KMS-11 (cell line): Measurements from ENCODE around the gene CORO2B.

Experiments
- H2AFZ ChIP-seq: fragments of 200-600 bp; sonication (generic); 2 replicates; pipeline ENCODE4 v1.6.1; 2016; ENCODE audit warnings: antibody characterized with exemption, mixed run types, low read depth
- H3K27ac ChIP-seq: fragments of 200-600 bp; sonication (generic); 2 replicates; pipeline ENCODE4 v1.6.1; 2016; ENCODE audit warnings: mild to moderate bottlenecking, mixed run types
- H3K27me3 ChIP-seq: fragments of 200-600 bp; sonication (generic); 2 replicates; pipeline ENCODE4 v1.6.1; 2017; ENCODE audit warnings: mild to moderate bottlenecking, low read depth, mixed run types, moderate library complexity; ENCODE audit not compliant: insufficient read depth
- H3K36me3 ChIP-seq: fragments of 200-600 bp; sonication (generic); 2 replicates; pipeline ENCODE4 v1.6.1; 2017; ENCODE audit warnings: mild to moderate bottlenecking, mixed run types; ENCODE audit not compliant: insufficient read depth
- H3K4me1 ChIP-seq: fragments of 200-600 bp; sonication (generic); 2 replicates; pipeline ENCODE4 v1.6.1; 2016; ENCODE audit warnings: mild to moderate bottlenecking, low read depth, mixed run types; ENCODE audit not compliant: poor library complexity, severe bottlenecking
- H3K4me2 ChIP-seq: fragments of 200-600 bp; sonication (generic); 2 replicates; pipeline ENCODE4 v1.7.0; 2016; ENCODE audit warnings: mild to moderate bottlenecking, mixed run types
- H3K4me3 ChIP-seq: fragments of 200-600 bp; sonication (generic); IDR thresholded peaks from 2 replicates; pipeline ENCODE4 v1.6.1; 2017; ENCODE audit warnings: low read depth, low read length, mixed read lengths; ENCODE audit not compliant: insufficient read depth
- H3K79me2 ChIP-seq: fragments of 200-600 bp; sonication (generic); 2 replicates; pipeline ENCODE4 v1.6.1; 2016; ENCODE audit warnings: low read depth, mixed run types; ENCODE audit not compliant: insufficient read depth
- H3K9ac ChIP-seq: fragments of 200-600 bp; sonication (generic); 2 replicates; pipeline ENCODE4 v1.6.1; 2016; ENCODE audit warnings: mild to moderate bottlenecking, mixed run types
- H4K20me1 ChIP-seq: fragments of 200-600 bp; sonication (generic); 2 replicates; pipeline ENCODE4 v1.6.1; 2016; ENCODE audit warnings: mild to moderate bottlenecking, mixed run types; ENCODE audit not compliant: insufficient read depth
- TF ChIP-seq, protein P1 (sequence below): fragments of 200-600 bp; sonication (generic); conservative IDR thresholded peaks from 2 replicates; pipeline ENCODE4 v1.6.1; 2017; ENCODE audit warnings: low read depth, mild to moderate bottlenecking, antibody characterized with exemption, low read length, moderate library complexity, mixed read lengths

Gene CORO2B

GRCh38 chr15:68583936-68584755 is 5.4 kb downstream of the CORO2B start:
- no peaks in the 10 kb centered on the region for H3K79me2 ChIP-seq
- no peak overlapping the region for H2AFZ ChIP-seq
- H3K4me3 ChIP-seq = no peak overlapping the region
- H3K27me3 ChIP-seq = no peaks in the 10 kb centered on the region
- no peak overlapping the region for H3K27ac ChIP-seq
- no peaks in the 10 kb centered on the region for H4K20me1 ChIP-seq
- H3K4me1 ChIP-seq = no peaks in the 10 kb centered on the region
- TF ChIP-seq, protein P1, sequence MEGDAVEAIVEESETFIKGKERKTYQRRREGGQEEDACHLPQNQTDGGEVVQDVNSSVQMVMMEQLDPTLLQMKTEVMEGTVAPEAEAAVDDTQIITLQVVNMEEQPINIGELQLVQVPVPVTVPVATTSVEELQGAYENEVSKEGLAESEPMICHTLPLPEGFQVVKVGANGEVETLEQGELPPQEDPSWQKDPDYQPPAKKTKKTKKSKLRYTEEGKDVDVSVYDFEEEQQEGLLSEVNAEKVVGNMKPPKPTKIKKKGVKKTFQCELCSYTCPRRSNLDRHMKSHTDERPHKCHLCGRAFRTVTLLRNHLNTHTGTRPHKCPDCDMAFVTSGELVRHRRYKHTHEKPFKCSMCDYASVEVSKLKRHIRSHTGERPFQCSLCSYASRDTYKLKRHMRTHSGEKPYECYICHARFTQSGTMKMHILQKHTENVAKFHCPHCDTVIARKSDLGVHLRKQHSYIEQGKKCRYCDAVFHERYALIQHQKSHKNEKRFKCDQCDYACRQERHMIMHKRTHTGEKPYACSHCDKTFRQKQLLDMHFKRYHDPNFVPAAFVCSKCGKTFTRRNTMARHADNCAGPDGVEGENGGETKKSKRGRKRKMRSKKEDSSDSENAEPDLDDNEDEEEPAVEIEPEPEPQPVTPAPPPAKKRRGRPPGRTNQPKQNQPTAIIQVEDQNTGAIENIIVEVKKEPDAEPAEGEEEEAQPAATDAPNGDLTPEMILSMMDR = no peak
- no peak overlapping the region for H3K4me2 ChIP-seq
- H3K9ac ChIP-seq = no peak overlapping the region
- no peaks in the 10 kb centered on the region for H3K36me3 ChIP-seq

- no peaks in the 10 kb centered on the region for H3K79me2 ChIP-seq
- H3K36me3 ChIP-seq = no peaks in the 10 kb centered on the region
- no peaks in the 10 kb centered on the region for H4K20me1 ChIP-seq
- no peaks in the 10 kb centered on the region for H3K4me1 ChIP-seq
- no peak overlapping the region for H3K27ac ChIP-seq
- H3K4me2 ChIP-seq = no peak overlapping the region
- H2AFZ ChIP-seq = no peak overlapping the region
- no peaks in the 10 kb centered on the region for H3K27me3 ChIP-seq
- H3K9ac ChIP-seq = no peak overlapping the region
- TF ChIP-seq, protein P1 = no peak
- H3K4me3 ChIP-seq = no peak overlapping the region
These were observed 6.2 kb downstream of the CORO2B start for GRCh38 chr15:68584756-68585573.

DNA sequence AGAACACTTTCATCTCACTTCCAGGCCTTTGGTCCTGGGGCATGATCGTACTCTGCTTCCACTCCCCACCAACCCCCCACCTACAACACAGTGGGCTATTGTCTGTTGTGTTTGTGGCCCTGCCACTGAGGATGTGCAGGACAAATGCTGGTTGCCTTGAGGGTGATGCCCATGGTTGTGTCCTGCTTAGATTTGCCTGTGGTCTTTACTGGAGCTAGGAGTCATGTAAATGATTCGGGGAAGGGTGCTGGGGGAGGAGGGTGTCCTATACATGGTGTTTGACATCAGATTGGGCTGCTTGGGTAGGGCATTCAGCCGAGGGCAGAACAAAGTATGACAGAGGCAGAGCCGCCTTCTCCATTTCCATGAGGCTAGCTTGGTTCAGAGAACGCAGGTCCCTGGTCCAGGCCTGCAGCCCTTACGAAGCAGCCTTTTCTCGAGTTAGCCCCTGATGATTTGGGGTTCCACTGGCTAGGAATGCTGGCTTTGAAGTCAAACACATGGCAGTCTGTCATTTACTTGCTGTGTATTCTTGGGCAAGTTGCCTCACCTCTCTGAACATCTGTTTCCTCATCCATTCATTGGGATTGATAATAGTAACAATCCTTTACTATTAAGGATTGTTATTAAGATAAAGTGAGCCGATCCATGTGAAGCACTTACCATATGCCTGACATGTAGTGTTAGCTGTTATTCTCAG is 6.9 kb downstream of the CORO2B start:
- Histone ChIP-seq H3K27ac (no peak overlapping the region), H3K4me3 (no peak overlapping the region), H3K79me2 (no peaks in the 10 kb centered on the region), H3K27me3 (no peaks in the 10 kb centered on the region), H4K20me1 (no peaks in the 10 kb centered on the region), H3K36me3 (no peaks in the 10 kb centered on the region), H3K4me1 (no peaks in the 10 kb centered on the region), H2AFZ (no peak overlapping the region), H3K9ac (no peak overlapping the region), H3K4me2 (no peak overlapping the region)
- TF ChIP-seq, protein P1 = no peak

- TF ChIP-seq, protein P1 = no peak
- no peaks in the 10 kb centered on the region for H3K79me2 ChIP-seq
- no peaks in the 10 kb centered on the region for H3K36me3 ChIP-seq
- no peak overlapping the region for H3K9ac ChIP-seq
- no peaks in the 10 kb centered on the region for H4K20me1 ChIP-seq
- no peaks in the 10 kb centered on the region for H3K4me1 ChIP-seq
- H3K4me3 ChIP-seq = no peak overlapping the region
- H3K27ac ChIP-seq = no peak overlapping the region
- H3K27me3 ChIP-seq = no peaks in the 10 kb centered on the region
- no peak overlapping the region for H2AFZ ChIP-seq
- no peak overlapping the region for H3K4me2 ChIP-seq
These were observed 7.6 kb downstream of the CORO2B start for GRCh38 chr15:68586274-68586961.
